Measurements from ENCODE around the gene EHMT2. TPM values are rescaled to one million over a fixed set of nuclear protein-coding genes. Genes with fewer than 3 reads are reported as not detected.

Gene EHMT2
- total and polyA plus RNA-seq, 2 of the 4 experiments (the other 2 are of a cell fraction) = 38.0 to 51.2 TPM

- 85% methylated on average over 12 of the region's 19 CpGs; no CpG with 5 or more reads in 1 of the 2 experiments for WGBS, 2 experiments (ENCODE audit: extremely low coverage in 2 of 2, insufficient read length in 1 of 2)
- Histone ChIP-seq H2BK5ac (ENCODE audit: low read depth, low read length, poor library complexity, severe bottlenecking) (no peak overlapping the region), H3K9ac (ENCODE audit: low read depth, low read length) (no peak overlapping the region), H4K91ac (ENCODE audit: insufficient read depth, low read depth, low read length) (no peak overlapping the region), H2AK5ac (ENCODE audit: low read depth, low read length) (no peak overlapping the region), H2AK9ac (replicated peaks; ENCODE audit: low read depth, low read length, poor library complexity) (no peak overlapping the region), H3K4me3 (ENCODE audit: insufficient read depth, low read depth, low read length) (no peak overlapping the region), H3K36me3 (ENCODE audit: control insufficient read depth, insufficient read depth, low read length) (no peaks in the 10 kb centered on the region), H4K5ac (ENCODE audit: low read depth, low read length) (no peak overlapping the region), H3K9me1 (ENCODE audit: insufficient read depth, low read length) (no peaks in the 10 kb centered on the region), H4K8ac (ENCODE audit: low read depth in 2 of 2, low read length in 2 of 2) (no peak overlapping the region), H3K9me3 (ENCODE audit: control insufficient read depth, insufficient read depth, low read length) (no peaks in the 10 kb centered on the region), H3K14ac (replicated peaks; ENCODE audit: low read depth, low read length) (no peak overlapping the region), H3K56ac (ENCODE audit: extremely low read depth, insufficient read depth, low read length) (no peak overlapping the region), H2BK20ac (ENCODE audit: low read depth, low read length) (no peak overlapping the region), H2AFZ (replicated peaks; ENCODE audit: low read length, poor library complexity) (no peak overlapping the region), H4K20me1 (ENCODE audit: insufficient read depth, low read length) (no peaks in the 10 kb centered on the region), H3K4ac (ENCODE audit: low read depth, low read length) (no peak overlapping the region), H3K79me1 (ENCODE audit: low read depth in 1 of 2, low read length in 2 of 2) (no peaks in the 10 kb centered on the region), H3K4me1 (ENCODE audit: control insufficient read depth, insufficient read depth, low read length) (no peaks in the 10 kb centered on the region), H3K18ac (ENCODE audit: low read depth, low read length) (no peak overlapping the region), H3K4me2 (ENCODE audit: low read depth, low read length) (no peak overlapping the region), H2BK15ac (ENCODE audit: low read depth, low read length) (no peak overlapping the region), H2BK120ac (ENCODE audit: low read depth, low read length) (no peak overlapping the region), H3K23ac (ENCODE audit: low read depth, low read length) (no peak overlapping the region), H3K27me3 (ENCODE audit: control insufficient read depth, insufficient read depth, low read length) (peaks cover 8% of the 10 kb centered on the region), H3K27ac (ENCODE audit: insufficient read depth, low read length) (no peak overlapping the region)
- ChIA-PET CTCF (no interaction called here), POLR2A (ENCODE audit: unreplicated experiment) (no interaction called here)
- DNase-seq (no peak), ATAC-seq (ENCODE audit: low read depth) (no peak)
- TF ChIP-seq NFE2L2 (IDR thresholded peaks at IDR 0.05; ENCODE audit: low read depth, low read length) (no peak), MXI1 (IDR thresholded peaks at IDR 0.05; ENCODE audit: borderline replicate concordance, low read depth, low read length) (no peak), CEBPB (IDR thresholded peaks at IDR 0.05; ENCODE audit: low read depth, low read length) (no peak), RAD21 (IDR thresholded peaks at IDR 0.05; ENCODE audit: low read length) (no peak), USF2 (IDR thresholded peaks at IDR 0.05; ENCODE audit: low read depth, low read length) (no peak), RCOR1 (IDR thresholded peaks at IDR 0.05; ENCODE audit: insufficient replicate concordance, low read length) (no peak), POLR2A (IDR thresholded peaks at IDR 0.05; ENCODE audit: low read depth, low read length) (no peak), RFX5 (IDR thresholded peaks at IDR 0.05; ENCODE audit: low read depth, low read length) (no peak), BHLHE40 (IDR thresholded peaks at IDR 0.05; ENCODE audit: low read depth, low read length) (no peak)
- TF ChIP-seq, protein P1, sequence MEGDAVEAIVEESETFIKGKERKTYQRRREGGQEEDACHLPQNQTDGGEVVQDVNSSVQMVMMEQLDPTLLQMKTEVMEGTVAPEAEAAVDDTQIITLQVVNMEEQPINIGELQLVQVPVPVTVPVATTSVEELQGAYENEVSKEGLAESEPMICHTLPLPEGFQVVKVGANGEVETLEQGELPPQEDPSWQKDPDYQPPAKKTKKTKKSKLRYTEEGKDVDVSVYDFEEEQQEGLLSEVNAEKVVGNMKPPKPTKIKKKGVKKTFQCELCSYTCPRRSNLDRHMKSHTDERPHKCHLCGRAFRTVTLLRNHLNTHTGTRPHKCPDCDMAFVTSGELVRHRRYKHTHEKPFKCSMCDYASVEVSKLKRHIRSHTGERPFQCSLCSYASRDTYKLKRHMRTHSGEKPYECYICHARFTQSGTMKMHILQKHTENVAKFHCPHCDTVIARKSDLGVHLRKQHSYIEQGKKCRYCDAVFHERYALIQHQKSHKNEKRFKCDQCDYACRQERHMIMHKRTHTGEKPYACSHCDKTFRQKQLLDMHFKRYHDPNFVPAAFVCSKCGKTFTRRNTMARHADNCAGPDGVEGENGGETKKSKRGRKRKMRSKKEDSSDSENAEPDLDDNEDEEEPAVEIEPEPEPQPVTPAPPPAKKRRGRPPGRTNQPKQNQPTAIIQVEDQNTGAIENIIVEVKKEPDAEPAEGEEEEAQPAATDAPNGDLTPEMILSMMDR (conservative IDR thresholded peaks at IDR 0.05; ENCODE audit: low read depth, low read length) = no peak
- in situ Hi-C loops (cut with MboI; ENCODE audit: low sequenced_read_pairs) (no loop called here), dilution Hi-C loops (cut with HindIII; ENCODE audit: low sequenced_read_pairs, unreplicated experiment) (no loop called here), intact Hi-C loops (cut with micrococcal nuclease) (no loop called here)
- no TSS peak for BruUV-seq (replicated peaks)
These were observed 36.0 kb upstream of the EHMT2 start for GRCh38 chr6:31933537-31933936.
